HG03159 (cell line): ENCODE results near the gene NPAS3.

Source experiments
- ATAC-seq: cut with Tn5 transposase; IDR thresholded peaks from one replicate; pipeline ENCODE4 v1.9.1; 2021; ENCODE audit warnings: mild to moderate bottlenecking, moderate library complexity; ENCODE audit not compliant: unreplicated experiment

Gene NPAS3

DNA sequence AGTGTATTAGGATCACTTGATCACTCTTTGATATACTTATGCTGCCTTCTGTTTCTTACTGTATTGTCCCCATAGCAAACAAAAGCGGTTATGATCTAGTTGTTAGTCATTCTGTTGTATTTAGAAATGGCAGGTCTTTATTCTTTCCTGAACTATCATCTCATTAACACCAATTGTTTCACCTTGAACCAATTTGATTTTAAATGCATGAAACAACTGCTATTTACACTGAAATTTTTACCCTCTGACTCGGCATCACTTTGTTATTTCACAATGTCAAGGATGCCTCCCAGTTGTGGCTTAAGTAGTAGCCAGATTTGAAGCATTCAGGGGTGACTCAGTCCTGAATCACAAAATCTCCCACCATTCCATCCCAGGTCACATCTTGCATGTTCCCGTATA lies 708.7 kb downstream of the NPAS3 start:
- ATAC-seq = no peak

DNA sequence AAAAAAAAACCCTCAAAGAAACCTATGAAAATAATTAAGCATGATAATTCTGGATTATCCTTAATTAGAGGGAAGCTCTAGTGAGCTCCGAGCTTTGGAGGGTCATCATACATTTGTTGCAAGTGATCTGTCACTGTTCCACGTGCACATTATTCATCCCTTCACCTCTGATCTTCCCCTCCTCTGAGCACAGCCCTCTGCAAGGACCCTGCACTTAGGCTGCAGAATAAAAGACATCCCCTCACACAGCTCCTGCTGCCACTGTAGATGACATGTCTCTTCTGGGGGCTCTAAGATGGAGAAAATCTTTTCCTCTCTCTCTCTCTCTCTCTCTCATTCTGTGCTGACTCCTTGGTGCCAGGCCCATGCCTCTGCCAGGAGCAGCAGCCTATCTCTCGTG lies 711.8 kb downstream of the NPAS3 start:
- no peak for ATAC-seq

- no peak for ATAC-seq
Measured at GRCh38 chr14:33652566-33653307, 714.1 kb downstream of the NPAS3 start.

DNA sequence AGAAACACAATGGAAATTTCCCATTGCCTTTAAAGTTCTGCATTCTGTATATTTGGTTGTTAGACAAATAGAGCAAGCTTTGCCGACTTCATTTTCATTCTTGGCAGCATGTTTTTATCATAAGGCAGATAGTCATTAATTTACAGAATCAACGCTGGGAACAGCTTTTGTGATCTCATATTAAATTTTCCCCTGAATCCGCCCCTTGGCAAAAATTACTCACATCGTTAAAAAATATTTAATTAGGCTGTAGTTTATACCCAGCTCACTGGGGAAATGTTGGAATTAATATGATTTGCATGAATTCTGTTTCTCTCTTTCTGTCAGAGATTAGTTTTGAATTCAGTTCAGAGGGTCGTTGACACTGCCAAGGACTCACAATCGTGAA lies 714.6 kb downstream of the NPAS3 start:
- no peak for ATAC-seq

DNA sequence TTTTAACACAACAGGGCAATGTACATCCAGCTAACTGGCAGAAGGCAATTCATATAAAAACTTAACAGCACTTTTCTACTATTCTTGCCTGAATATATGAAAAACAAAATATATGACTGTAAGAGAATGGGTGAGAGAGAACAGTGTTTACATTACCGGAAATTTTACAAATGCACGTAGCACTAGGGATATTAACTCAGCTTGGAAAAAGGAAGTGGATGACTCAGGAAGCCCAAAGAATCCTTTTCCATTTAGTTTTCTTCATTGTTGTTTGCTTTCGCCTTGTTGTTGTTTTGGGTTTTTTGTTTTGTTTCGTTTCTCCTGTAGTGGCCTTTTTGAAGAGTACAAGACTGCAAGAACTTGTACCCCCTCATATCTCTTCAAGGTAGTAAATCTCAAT lies 716.7 kb downstream of the NPAS3 start:
- ATAC-seq = no peak

DNA sequence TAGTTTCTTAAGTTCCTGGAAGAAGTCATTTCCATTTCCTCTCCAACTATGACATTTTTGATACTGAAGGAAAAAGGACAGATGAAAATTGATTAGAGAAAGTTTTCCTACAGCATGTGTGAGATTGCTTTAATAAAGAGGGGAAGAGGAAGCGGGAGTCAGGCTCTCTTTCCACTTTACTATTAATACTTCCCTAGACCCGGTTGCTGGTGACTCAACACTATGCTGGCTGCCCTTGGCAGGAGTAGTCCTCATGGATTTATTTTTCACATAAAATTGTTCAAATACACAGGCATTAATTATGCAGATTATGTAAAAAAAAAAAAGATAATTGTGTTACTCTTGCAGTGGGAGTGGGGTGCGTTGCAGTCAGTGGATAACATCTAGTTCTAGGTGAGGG lies 718.8 kb downstream of the NPAS3 start:
- no peak for ATAC-seq

DNA sequence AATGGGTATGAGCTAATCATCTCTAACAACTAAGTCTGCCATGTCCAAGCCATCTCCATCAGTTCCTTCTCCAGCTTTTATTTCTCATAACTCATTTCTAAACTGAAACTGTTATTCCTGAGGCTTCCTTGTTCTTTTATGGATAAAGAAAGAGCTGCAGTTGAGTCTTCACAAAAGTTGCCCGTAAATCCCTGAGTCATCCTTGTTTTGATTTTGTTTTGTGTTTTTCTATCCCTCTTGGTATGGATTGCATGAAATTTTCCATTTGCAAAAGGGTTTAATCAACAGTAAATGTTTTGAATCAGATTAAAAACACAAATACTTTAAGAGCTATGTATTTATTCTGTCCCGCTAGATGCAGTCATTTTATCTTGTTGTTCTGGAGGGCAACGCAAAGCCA lies 721.6 kb downstream of the NPAS3 start:
- ATAC-seq = no peak

GRCh38 chr14:33661101-33661500 lies 722.4 kb downstream of the NPAS3 start:
- ATAC-seq = no peak

DNA sequence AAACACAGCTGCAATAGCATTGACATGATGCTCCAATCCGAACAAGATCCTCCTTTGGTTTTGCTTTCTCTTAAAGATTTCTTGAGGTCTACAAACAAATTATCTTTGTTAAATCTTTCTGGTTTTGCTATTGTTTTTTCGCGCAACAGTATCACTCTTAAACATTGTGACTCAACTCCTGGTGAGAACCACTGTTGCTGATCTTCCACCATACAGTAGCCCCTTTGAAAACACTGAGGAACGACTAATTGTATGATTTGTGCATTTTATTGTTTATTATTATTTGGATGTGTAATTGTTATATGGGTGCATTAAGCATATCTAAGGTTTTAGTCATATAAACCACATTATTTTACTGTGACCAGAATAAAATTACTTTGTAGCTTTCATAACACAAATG lies 729.4 kb downstream of the NPAS3 start:
- no peak for ATAC-seq

DNA sequence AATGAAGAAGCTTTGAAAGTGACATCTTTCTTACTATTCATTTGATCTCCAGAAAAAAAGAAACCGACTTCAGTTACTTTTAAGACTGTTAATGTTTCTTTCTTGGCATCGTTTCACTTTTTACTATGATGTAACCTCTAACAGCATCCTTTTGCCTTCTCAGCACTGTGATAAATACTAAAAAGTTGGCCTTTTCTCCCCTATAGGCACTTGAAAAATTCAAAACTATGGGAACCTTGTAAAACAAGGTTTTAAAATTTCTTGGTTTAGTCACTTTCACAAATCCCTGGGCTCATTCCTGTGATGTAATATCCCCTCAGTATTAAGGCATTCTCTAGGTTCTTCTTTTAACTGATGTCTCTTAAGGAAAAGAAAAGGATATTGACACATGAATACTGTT lies 730.4 kb downstream of the NPAS3 start:
- no peak for ATAC-seq

DNA sequence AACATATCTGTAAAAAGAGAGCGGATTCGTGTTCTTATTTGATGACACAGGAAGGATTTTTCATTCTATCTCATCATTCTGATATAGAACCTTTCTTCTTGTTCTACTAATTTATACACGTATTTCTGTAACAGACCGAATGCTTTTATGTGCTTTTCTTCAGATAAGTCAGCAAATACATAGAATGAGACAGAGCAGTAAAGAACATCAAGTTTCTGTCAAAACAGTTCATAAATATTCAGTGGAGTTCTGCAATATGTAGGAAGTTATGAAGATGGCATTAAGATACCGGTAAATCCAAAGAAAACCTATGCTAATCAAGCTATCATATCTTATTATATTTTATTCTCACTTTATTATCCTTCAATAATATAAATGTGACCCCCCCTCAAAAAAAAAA lies 731.6 kb downstream of the NPAS3 start:
- no peak for ATAC-seq

DNA sequence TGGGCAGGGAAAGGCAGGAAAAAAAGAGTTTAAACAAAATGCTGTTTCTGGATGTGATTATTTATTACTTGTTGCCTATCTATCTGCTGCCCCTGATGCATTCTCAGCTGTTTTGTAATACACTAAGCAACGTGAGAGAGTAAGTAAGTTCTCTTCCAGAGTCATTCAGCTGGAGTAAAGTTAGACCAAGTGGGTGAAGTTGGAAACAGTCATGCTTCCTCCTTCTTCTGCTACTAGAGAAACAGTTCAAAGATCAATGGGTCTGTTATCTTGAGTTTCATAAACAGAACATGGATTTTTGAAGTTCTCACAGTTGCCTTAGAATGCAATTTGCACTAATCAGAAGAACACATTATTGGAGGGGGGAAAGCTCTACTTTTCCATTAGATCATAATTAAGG lies 732.9 kb downstream of the NPAS3 start:
- ATAC-seq = no peak

GRCh38 chr14:33674927-33675326 lies 736.2 kb downstream of the NPAS3 start:
- no peak for ATAC-seq

- no peak for ATAC-seq
Measured at GRCh38 chr14:33675415-33676130, 736.9 kb downstream of the NPAS3 start.

- ATAC-seq = no peak
Measured at GRCh38 chr14:33676135-33676566, 737.5 kb downstream of the NPAS3 start.

DNA sequence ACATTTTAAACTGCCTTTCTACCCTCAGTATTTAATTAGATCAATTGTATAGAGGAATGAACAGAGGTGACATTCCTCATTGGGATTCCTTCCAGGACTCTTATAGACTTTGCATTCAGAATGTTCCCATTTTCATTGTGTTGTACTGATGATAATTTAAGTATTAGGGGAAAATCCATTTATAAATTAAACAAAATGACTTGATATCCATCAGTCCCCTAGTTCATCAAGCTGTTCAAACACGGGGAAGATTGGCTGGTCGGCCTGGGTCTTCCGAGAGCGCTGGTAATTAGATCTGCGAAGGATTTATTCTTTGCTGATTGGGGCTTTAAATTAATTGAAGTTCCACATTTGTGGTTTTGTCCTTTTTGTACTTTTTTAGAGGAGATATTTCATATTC lies 738.2 kb downstream of the NPAS3 start:
- ATAC-seq = no peak

GRCh38 chr14:33678005-33678404 lies 739.3 kb downstream of the NPAS3 start:
- no peak for ATAC-seq

GRCh38 chr14:33679025-33679424 lies 740.3 kb downstream of the NPAS3 start:
- no peak for ATAC-seq

DNA sequence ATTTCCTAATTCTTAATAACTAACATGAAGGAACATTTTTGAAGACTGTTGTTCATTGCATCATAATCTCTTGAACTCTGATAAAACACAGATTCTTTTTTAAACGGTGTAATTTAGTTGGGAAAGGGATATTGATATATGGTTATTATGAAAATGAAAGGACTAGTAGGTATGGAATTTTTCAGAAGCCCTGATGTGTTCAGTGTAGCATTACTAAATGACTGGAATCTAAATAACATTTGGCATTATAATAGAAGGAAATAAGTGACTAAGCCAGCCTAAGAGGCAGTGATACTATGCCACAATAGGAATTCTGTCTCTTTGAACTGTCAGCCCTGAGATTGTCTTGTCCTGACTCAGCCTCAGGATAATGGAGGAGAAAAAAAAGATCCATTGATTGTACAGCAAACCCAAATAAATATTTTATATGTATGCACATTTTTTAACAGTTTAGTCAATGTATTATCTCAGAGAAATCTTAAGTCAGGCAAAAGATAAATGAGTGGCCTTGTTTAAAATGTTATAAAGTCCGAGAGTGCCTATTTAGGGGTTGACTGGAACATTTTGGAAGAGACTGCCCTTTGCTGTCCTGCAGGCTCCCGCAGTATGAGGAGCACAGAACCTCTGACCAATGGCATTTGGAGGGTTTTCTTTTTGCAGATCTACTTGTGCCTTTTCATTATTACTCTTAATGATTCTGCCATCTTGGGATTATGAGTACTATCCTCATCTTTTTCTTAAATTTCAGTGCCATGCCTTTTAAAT lies 741.0 kb downstream of the NPAS3 start:
- ATAC-seq = no peak

DNA sequence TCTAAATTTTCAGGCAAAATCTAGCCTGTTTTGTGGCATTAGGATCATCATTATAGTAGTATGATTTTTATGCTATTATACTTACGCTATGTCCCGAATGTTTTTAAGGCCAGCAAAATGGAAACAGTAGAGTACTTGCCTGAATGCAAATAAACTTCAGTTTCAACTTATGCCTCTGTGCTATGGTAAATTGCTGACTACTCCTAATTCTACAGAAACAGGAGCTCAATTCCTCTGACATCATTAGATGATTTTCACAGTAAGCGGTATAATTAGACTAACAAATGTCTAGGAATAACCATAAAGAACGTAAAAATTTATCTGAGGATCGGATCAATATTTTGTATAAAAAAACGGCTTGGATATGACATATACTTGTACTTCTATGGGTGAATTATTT lies 742.2 kb downstream of the NPAS3 start:
- no peak for ATAC-seq

DNA sequence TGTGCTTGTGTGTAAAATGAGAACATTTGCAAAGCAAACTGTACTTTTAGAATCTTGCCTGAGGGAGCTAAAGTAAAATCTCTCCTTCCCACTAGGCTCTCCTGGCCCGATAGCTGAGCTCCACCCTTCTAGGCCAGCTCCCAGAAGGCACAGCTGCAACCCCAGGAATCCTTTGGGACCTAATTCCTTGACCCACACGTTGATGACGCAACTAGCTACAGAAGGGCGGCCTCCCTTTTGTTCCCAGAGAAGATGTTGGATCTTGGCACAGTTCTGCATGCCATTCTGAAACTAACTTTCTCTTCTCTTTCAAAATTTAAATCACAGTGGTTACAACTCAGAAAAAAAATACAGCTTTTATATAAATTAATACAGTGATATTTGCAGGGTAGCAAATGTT lies 744.1 kb downstream of the NPAS3 start:
- ATAC-seq = no peak

DNA sequence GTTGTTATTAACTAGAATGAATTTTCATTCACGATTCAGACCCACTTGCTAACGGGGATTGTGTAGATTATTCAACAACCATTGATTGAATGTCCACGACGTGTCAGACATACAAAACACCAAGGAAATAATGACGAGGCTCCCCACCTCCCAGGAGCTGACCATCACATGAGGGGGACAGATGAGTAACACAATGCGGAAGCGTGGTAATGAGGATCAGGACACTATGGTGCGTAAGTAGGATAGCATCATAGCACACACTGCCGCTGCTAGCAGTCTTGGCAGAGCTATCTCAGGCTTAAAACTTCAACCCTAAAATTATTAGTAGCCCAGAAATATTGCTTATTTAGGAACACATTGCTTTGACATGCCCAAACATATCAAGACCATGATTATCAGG lies 746.3 kb downstream of the NPAS3 start:
- no peak for ATAC-seq
